HEK293T (cell line): ENCODE results near the gene NHLH1.

Experiments used
- ARNT ChIP-seq: fragments of 450-650 bp; IDR thresholded peaks from 2 replicates; pipeline ENCODE4 v1.6.1; 2017; ENCODE audit warnings: mild to moderate bottlenecking
- BHLHE40 ChIP-seq: fragments of 450-650 bp; IDR thresholded peaks from 2 replicates; pipeline ENCODE4 v1.6.1; 2016; ENCODE audit warnings: mild to moderate bottlenecking, moderate library complexity, borderline replicate concordance
- ELF4 ChIP-seq: fragments of 450-650 bp; IDR thresholded peaks from 2 replicates; pipeline ENCODE4 v1.6.1; 2017; ENCODE audit warnings: antibody characterized with exemption
- FOXK2 ChIP-seq: fragments of 450-650 bp; IDR thresholded peaks from 2 replicates; pipeline ENCODE4 v1.6.1; 2016; ENCODE audit warnings: mild to moderate bottlenecking
- FOXM1 ChIP-seq: fragments of 450-650 bp; IDR thresholded peaks from 2 replicates; pipeline ENCODE4 v1.6.1; 2017; ENCODE audit warnings: mild to moderate bottlenecking, borderline replicate concordance
- HDGF ChIP-seq: fragments of 450-650 bp; IDR thresholded peaks from 2 replicates; pipeline ENCODE4 v1.6.1; 2017; ENCODE audit warnings: antibody characterized with exemption, borderline replicate concordance
- L3MBTL2 ChIP-seq: fragments of 450-650 bp; conservative IDR thresholded peaks from 2 replicates; pipeline ENCODE4 v1.6.1; 2016; ENCODE audit warnings: mild to moderate bottlenecking
- LEF1 ChIP-seq: fragments of 450-650 bp; IDR thresholded peaks from 2 replicates; pipeline ENCODE4 v1.6.1; 2017; ENCODE audit warnings: mild to moderate bottlenecking, borderline replicate concordance
- SP1 ChIP-seq: fragments of 450-650 bp; IDR thresholded peaks from 2 replicates; pipeline ENCODE4 v1.6.1; 2017
- SUZ12 ChIP-seq: fragments of 450-650 bp; IDR thresholded peaks from 2 replicates; pipeline ENCODE4 v1.6.1; 2016; ENCODE audit warnings: mild to moderate bottlenecking
- TARDBP ChIP-seq: fragments of 450-650 bp; IDR thresholded peaks from 2 replicates; pipeline ENCODE4 v1.6.1; 2016
- ZNF384 ChIP-seq: fragments of 450-650 bp; IDR thresholded peaks from 2 replicates; pipeline ENCODE4 v1.6.1; 2016

- TF ChIP-seq L3MBTL2 (no peak), BHLHE40 (no peak), ARNT (no peak), LEF1 (no peak), FOXK2 (no peak), TARDBP (no peak), FOXM1 (no peak), ZNF384 (no peak), SUZ12 (no peak), ELF4 (no peak), SP1 (no peak), HDGF (no peak)
Observed at GRCh38 chr1:160374306-160375110, 7.6 kb downstream of the NHLH1 start.
